WTC11 (cell line): ENCODE results near the gene ENTPD1. TPM values are rescaled to one million over a fixed set of nuclear protein-coding genes. Genes with fewer than 3 reads are reported as not detected.

Experiments used
- ATAC-seq: fragments of 200-7000 bp; cut with Tn5 transposase; 2 replicates; pipeline ENCODE4 v1.10.0; 2021; ENCODE audit warnings: mild to moderate bottlenecking, moderate library complexity
- CTCF ChIA-PET: fragments of 300-600 bp; sonication (Branson Sonifier 250); formaldehyde crosslinking; loops from one replicate; lab custom pipeline; 2021; ENCODE audit warnings: antibody characterized with exemption; lab: Charles Lee
- POLR2A ChIA-PET: fragments of 350-600 bp; sonication (Branson Sonifier 250); formaldehyde crosslinking; loops from one replicate; lab custom pipeline; 2021; ENCODE audit warnings: antibody characterized with exemption; lab: Charles Lee
- DNase-seq: peaks from one replicate; pipeline ENCODE4 v3.0.0; 2021; ENCODE audit warnings: low spot score
- H3K27ac Mint-ChIP-seq: 2 replicates; pipeline ENCODE4 v1.8.0; 2021; ENCODE audit warnings: mixed read lengths
- H3K27me3 Mint-ChIP-seq: 2 replicates; pipeline ENCODE4 v1.8.0; 2021; ENCODE audit warnings: low read depth, mild to moderate bottlenecking, moderate library complexity, mixed read lengths
- H3K36me3 Mint-ChIP-seq: 2 replicates; pipeline ENCODE4 v1.8.0; 2021; ENCODE audit warnings: mixed read lengths
- H3K4me1 Mint-ChIP-seq: 2 replicates; pipeline ENCODE4 v1.8.0; 2022; ENCODE audit warnings: mixed read lengths
- H3K4me3 Mint-ChIP-seq: 2 replicates; pipeline ENCODE4 v1.8.0; 2021; ENCODE audit warnings: mild to moderate bottlenecking, moderate library complexity, mixed read lengths
- H3K9me3 Mint-ChIP-seq: 2 replicates; pipeline ENCODE4 v1.8.0; 2021; ENCODE audit warnings: mixed read lengths
- ARID4B ChIP-seq: sonication (generic); formaldehyde crosslinking; IDR thresholded peaks from 2 replicates; pipeline ENCODE4 v1.8.0; 2023; ENCODE audit warnings: missing genetic modification reagents, mild to moderate bottlenecking, borderline replicate concordance
- CBFB ChIP-seq: sonication (generic); formaldehyde crosslinking; IDR thresholded peaks from 2 replicates; pipeline ENCODE4 v1.8.1; 2022; ENCODE audit warnings: mild to moderate bottlenecking, low read depth, missing genetic modification reagents
- CREM ChIP-seq: sonication (generic); formaldehyde crosslinking; IDR thresholded peaks from 2 replicates; pipeline ENCODE4 v1.8.1; 2022; ENCODE audit warnings: mild to moderate bottlenecking, missing genetic modification reagents, moderate library complexity
- E2F4 ChIP-seq: sonication (generic); formaldehyde crosslinking; IDR thresholded peaks from 2 replicates; pipeline ENCODE4 v1.8.1; 2022; ENCODE audit warnings: low read depth, mild to moderate bottlenecking, moderate library complexity, missing genetic modification reagents, borderline replicate concordance
- ESRRA ChIP-seq: sonication (generic); formaldehyde crosslinking; IDR thresholded peaks from 2 replicates; pipeline ENCODE4 v1.8.1; 2022; ENCODE audit warnings: mild to moderate bottlenecking, missing genetic modification reagents, borderline replicate concordance
- HMGA2 ChIP-seq: fragments of 250-450 bp; sonication (Bioruptor Pico); IDR thresholded peaks from 2 replicates; pipeline ENCODE4 v1.4.0; 2021; ENCODE audit warnings: mild to moderate bottlenecking, moderate library complexity
- IRF2 ChIP-seq: sonication (generic); formaldehyde crosslinking; IDR thresholded peaks from 2 replicates; pipeline ENCODE4 v1.8.0; 2022; ENCODE audit warnings: low read depth, missing genetic modification reagents, borderline replicate concordance
- NR1H2 ChIP-seq: sonication (generic); formaldehyde crosslinking; IDR thresholded peaks from 2 replicates; pipeline ENCODE4 v1.9.0; 2021; ENCODE audit warnings: mild to moderate bottlenecking, moderate library complexity, missing genetic modification reagents
- NR2C2 ChIP-seq: sonication (generic); formaldehyde crosslinking; IDR thresholded peaks from 2 replicates; pipeline ENCODE4 v1.8.0; 2022; ENCODE audit warnings: mild to moderate bottlenecking, missing genetic modification reagents
- RELA ChIP-seq: sonication (generic); formaldehyde crosslinking; IDR thresholded peaks from 2 replicates; pipeline ENCODE4 v1.8.1; 2022; ENCODE audit warnings: missing genetic modification reagents, mild to moderate bottlenecking, borderline replicate concordance
- SMAD3 ChIP-seq: sonication (generic); formaldehyde crosslinking; IDR thresholded peaks from 2 replicates; pipeline ENCODE4 v1.8.0; 2022; ENCODE audit warnings: missing genetic modification reagents, mild to moderate bottlenecking, borderline replicate concordance
- STAT6 ChIP-seq: sonication (generic); formaldehyde crosslinking; conservative IDR thresholded peaks from 2 replicates; pipeline ENCODE4 v1.8.1; 2023; ENCODE audit warnings: mild to moderate bottlenecking, low read depth, missing genetic modification reagents, moderate library complexity
- ZNF317 ChIP-seq: sonication (generic); formaldehyde crosslinking; IDR thresholded peaks from 2 replicates; pipeline ENCODE4 v1.8.1; 2023; ENCODE audit warnings: low read depth, mild to moderate bottlenecking, moderate library complexity, missing genetic modification reagents, borderline replicate concordance
- total RNA-seq: library from RNA; stranded (reverse); gene quantifications from 3 replicates; pipeline ENCODE4 v1.2.3, GENCODE V29; 2021
- TF ChIP-seq, protein P1 (sequence below): sonication (generic); formaldehyde crosslinking; IDR thresholded peaks from 2 replicates; pipeline ENCODE4 v1.8.0; 2022; ENCODE audit warnings: missing genetic modification reagents
- TF ChIP-seq, protein P2 (sequence below): sonication (generic); formaldehyde crosslinking; IDR thresholded peaks from 2 replicates; pipeline ENCODE4 v1.8.0; 2022; ENCODE audit warnings: mild to moderate bottlenecking, missing genetic modification reagents
- TF ChIP-seq, protein P3 (sequence below): sonication (generic); formaldehyde crosslinking; IDR thresholded peaks from 2 replicates; pipeline ENCODE4 v1.8.1; 2023; ENCODE audit warnings: mild to moderate bottlenecking, missing genetic modification reagents, moderate library complexity

The ENTPD1 gene
- total RNA-seq, 1 experiment from 2014 or later = 2.3 TPM

GRCh38 chr10:95819620-95820329 is 63.8 kb downstream of the ENTPD1 start:
- no peak for ATAC-seq
- Mint-ChIP-seq H3K4me1 (peaks cover 15% of the 10 kb centered on the region), H3K4me3 (no peak overlapping the region), H3K9me3 (peaks cover 29% of the 10 kb centered on the region), H3K27me3 (peaks cover 4% of the 10 kb centered on the region; the same call in 1 of the 2 replicates), H3K36me3 (peaks cover 6% of the 10 kb centered on the region), H3K27ac (no peak overlapping the region)
- ChIA-PET CTCF (interaction anchor here (3.0 kb wide), 1 partner anchor 126 kb away, joined by 14 read pairs; the partner anchor contains the start of gene TCTN3), POLR2A (no interaction called here)
- no peak for DNase-seq
- TF ChIP-seq ZNF317 (CRISPR knock-in tag) (no peak), CREM (CRISPR knock-in tag) (no peak), NR2C2 (CRISPR knock-in tag) (no peak), E2F4 (no peak), RELA (no peak), SMAD3 (CRISPR knock-in tag) (no peak), ARID4B (CRISPR knock-in tag) (no peak), CBFB (CRISPR knock-in tag) (no peak)
- TF ChIP-seq, protein P1, sequence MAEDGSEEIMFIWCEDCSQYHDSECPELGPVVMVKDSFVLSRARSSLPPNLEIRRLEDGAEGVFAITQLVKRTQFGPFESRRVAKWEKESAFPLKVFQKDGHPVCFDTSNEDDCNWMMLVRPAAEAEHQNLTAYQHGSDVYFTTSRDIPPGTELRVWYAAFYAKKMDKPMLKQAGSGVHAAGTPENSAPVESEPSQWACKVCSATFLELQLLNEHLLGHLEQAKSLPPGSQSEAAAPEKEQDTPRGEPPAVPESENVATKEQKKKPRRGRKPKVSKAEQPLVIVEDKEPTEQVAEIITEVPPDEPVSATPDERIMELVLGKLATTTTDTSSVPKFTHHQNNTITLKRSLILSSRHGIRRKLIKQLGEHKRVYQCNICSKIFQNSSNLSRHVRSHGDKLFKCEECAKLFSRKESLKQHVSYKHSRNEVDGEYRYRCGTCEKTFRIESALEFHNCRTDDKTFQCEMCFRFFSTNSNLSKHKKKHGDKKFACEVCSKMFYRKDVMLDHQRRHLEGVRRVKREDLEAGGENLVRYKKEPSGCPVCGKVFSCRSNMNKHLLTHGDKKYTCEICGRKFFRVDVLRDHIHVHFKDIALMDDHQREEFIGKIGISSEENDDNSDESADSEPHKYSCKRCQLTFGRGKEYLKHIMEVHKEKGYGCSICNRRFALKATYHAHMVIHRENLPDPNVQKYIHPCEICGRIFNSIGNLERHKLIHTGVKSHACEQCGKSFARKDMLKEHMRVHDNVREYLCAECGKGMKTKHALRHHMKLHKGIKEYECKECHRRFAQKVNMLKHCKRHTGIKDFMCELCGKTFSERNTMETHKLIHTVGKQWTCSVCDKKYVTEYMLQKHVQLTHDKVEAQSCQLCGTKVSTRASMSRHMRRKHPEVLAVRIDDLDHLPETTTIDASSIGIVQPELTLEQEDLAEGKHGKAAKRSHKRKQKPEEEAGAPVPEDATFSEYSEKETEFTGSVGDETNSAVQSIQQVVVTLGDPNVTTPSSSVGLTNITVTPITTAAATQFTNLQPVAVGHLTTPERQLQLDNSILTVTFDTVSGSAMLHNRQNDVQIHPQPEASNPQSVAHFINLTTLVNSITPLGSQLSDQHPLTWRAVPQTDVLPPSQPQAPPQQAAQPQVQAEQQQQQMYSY (CRISPR knock-in tag) = no peak

DNA sequence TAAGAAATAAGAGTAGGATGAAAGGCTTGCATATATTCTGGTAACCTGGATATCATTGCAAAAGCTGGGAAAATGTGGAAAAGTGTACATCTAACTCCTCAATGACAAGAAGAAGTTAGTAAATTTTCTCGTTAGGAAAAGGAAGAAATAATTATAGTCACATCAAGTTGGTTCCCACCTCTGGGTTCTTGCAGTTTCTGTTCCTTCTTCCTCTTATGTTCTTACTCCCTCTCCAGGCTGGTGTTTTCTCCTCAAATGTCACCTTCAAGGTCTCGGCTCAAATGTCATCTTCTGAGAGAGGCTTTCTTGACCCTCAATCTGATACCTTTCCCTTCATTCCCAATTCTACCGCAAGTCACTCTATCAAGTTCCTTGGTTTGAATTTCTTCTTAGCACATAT is 64.4 kb downstream of the ENTPD1 start:
- CTCF ChIA-PET = interaction anchor here (3.0 kb wide), 1 partner anchor 127 kb away, joined by 14 read pairs; the partner anchor contains the start of gene TCTN3
- H3K27me3 Mint-ChIP-seq = peaks cover 4% of the 10 kb centered on the region; the same call in 1 of the 2 replicates
- H3K4me3 Mint-ChIP-seq = no peak overlapping the region
- POLR2A ChIA-PET = no interaction called here
- no peak for DNase-seq
- H3K9me3 Mint-ChIP-seq = peaks cover 29% of the 10 kb centered on the region
- no peak overlapping the region for H3K27ac Mint-ChIP-seq
- no peak for TF ChIP-seq NR1H2
- no peak for TF ChIP-seq IRF2 (CRISPR knock-in tag)
- no peak for TF ChIP-seq STAT6 (CRISPR knock-in tag)
- TF ChIP-seq ESRRA (CRISPR knock-in tag) = no peak
- TF ChIP-seq, protein P2, sequence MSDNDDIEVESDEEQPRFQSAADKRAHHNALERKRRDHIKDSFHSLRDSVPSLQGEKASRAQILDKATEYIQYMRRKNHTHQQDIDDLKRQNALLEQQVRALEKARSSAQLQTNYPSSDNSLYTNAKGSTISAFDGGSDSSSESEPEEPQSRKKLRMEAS = no peak
- TF ChIP-seq, protein P3, sequence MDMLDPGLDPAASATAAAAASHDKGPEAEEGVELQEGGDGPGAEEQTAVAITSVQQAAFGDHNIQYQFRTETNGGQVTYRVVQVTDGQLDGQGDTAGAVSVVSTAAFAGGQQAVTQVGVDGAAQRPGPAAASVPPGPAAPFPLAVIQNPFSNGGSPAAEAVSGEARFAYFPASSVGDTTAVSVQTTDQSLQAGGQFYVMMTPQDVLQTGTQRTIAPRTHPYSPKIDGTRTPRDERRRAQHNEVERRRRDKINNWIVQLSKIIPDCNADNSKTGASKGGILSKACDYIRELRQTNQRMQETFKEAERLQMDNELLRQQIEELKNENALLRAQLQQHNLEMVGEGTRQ (CRISPR knock-in tag) = no peak
- TF ChIP-seq HMGA2 = no peak
- peaks cover 15% of the 10 kb centered on the region for H3K4me1 Mint-ChIP-seq
- peaks cover 6% of the 10 kb centered on the region for H3K36me3 Mint-ChIP-seq
- no peak for ATAC-seq
